ENCODE measurements around the gene ARPIN.
"Not testable (repeated sequence)": the region's sequence is repeated elsewhere in the genome, so short reads cannot be mapped to it uniquely, and the experiment has no call there.

The ARPIN gene

GRCh38 chr15:89878323-89878722, 34.4 kb downstream of the ARPIN start:
- H3K4me3 Mint-ChIP-seq: no peak overlapping the region
- H3K9me3 Mint-ChIP-seq: no peaks in the 10 kb centered on the region
- H3K36me3 Mint-ChIP-seq (ENCODE audit: low read depth): peaks cover 15% of the 10 kb centered on the region
- DNase-seq (ENCODE audit: low spot score): no peak
- peaks cover 4% of the 10 kb centered on the region for H3K4me1 Mint-ChIP-seq (ENCODE audit: low read depth)
- no peaks in the 10 kb centered on the region for H3K27me3 Mint-ChIP-seq (ENCODE audit: low read depth)
- H3K27ac Mint-ChIP-seq: no peak overlapping the region

- Mint-ChIP-seq H3K36me3 (ENCODE audit: low read depth) (peaks cover 13% of the 10 kb centered on the region), H3K27me3 (ENCODE audit: low read depth) (no peaks in the 10 kb centered on the region), H3K4me1 (ENCODE audit: low read depth) (peaks cover 4% of the 10 kb centered on the region), H3K9me3 (no peaks in the 10 kb centered on the region), H3K27ac (no peak overlapping the region), H3K4me3 (no peak overlapping the region)
- no peak for DNase-seq (ENCODE audit: low spot score)
Measured at GRCh38 chr15:89877083-89877425, 35.7 kb downstream of the ARPIN start.

DNA sequence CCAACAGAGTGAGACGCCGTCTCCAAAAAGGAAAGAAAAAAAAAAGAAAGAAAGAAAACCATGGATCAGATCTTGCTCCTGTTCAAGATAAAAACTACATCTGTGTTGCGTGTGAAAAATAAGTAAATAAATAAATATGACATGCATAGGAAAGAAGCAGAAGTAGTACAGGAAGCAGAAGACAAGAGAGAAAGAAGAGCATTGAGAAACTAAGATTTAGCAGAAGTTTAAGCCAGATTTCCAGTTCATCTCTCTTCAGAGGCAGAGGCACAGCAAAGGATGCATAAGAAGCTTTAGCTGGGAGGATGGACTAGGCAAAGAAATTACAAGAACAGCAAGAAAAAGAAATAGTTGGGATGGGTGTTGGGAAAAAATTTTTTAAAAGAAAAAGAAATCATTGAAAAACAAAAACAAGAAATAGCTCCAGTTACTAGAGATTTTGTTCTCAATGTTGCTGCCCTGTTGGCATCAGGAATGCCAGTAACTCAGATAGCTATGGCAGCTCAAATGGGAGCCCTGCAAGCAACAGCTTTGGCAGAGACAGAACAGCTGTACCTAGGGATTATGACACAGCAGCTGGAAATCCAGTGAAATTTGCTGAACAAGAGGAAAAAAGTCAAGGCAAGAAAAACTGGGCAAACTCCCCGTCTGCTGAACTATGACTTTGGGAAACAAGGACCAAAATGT, 36.2 kb downstream of the ARPIN start:
- Mint-ChIP-seq H3K4me1 (ENCODE audit: low read depth) (peaks cover 4% of the 10 kb centered on the region), H3K27ac (no peak overlapping the region), H3K9me3 (no peaks in the 10 kb centered on the region), H3K4me3 (no peak overlapping the region), H3K36me3 (ENCODE audit: low read depth) (peaks cover 13% of the 10 kb centered on the region), H3K27me3 (ENCODE audit: low read depth) (no peaks in the 10 kb centered on the region)
- no peak for DNase-seq (ENCODE audit: low spot score)

DNA sequence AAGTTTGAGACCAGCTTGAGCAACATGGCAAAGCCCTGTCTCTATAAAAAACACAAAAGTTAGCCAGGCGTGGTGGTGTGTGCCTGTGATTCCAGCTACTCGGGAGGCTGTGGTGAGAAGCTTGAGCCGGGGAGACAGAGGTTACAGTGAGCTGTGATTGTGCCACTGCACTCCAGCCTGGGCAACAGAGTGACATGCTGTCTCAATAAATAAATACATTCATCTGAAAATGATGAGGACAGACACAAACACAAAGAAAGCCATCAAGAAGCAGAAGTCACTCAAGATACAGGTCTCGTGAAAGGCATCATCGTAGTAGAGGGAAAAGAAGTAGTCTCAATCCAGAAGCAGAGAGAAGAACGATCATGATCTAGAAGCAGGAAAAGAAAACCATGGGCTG, 37.0 kb downstream of the ARPIN start:
- H3K27me3 Mint-ChIP-seq (ENCODE audit: low read depth): no peaks in the 10 kb centered on the region
- no peak overlapping the region for H3K4me3 Mint-ChIP-seq
- H3K9me3 Mint-ChIP-seq: no peaks in the 10 kb centered on the region
- H3K27ac Mint-ChIP-seq: no peak overlapping the region
- peaks cover 4% of the 10 kb centered on the region for H3K4me1 Mint-ChIP-seq (ENCODE audit: low read depth)
- H3K36me3 Mint-ChIP-seq (ENCODE audit: low read depth): peaks cover 13% of the 10 kb centered on the region
- no peak for DNase-seq (ENCODE audit: low spot score)

- peaks cover 19% of the 10 kb centered on the region for H3K36me3 Mint-ChIP-seq (ENCODE audit: low read depth)
- H3K4me3 Mint-ChIP-seq: no peak overlapping the region
- DNase-seq (ENCODE audit: low spot score): peak; percentile 71
- H3K4me1 Mint-ChIP-seq (ENCODE audit: low read depth): peaks cover 4% of the 10 kb centered on the region
- H3K27me3 Mint-ChIP-seq (ENCODE audit: low read depth): no peaks in the 10 kb centered on the region
- peak overlapping the region; percentile 22 for H3K27ac Mint-ChIP-seq
- no peaks in the 10 kb centered on the region for H3K9me3 Mint-ChIP-seq
Measured at GRCh38 chr15:89874926-89875564, 37.7 kb downstream of the ARPIN start.

- Mint-ChIP-seq H3K36me3 (ENCODE audit: low read depth) (peaks cover 20% of the 10 kb centered on the region), H3K27me3 (ENCODE audit: low read depth) (no peaks in the 10 kb centered on the region), H3K4me3 (no peak overlapping the region), H3K4me1 (ENCODE audit: low read depth) (peaks cover 4% of the 10 kb centered on the region), H3K27ac (no peak overlapping the region), H3K9me3 (no peaks in the 10 kb centered on the region)
- no peak for DNase-seq (ENCODE audit: low spot score)
Measured at GRCh38 chr15:89870688-89871288, 42.0 kb downstream of the ARPIN start.

- Mint-ChIP-seq H3K4me3 (no peak overlapping the region), H3K27me3 (ENCODE audit: low read depth) (no peaks in the 10 kb centered on the region), H3K9me3 (no peaks in the 10 kb centered on the region), H3K27ac (no peak overlapping the region), H3K4me1 (ENCODE audit: low read depth) (peaks cover under 1% of the 10 kb centered on the region), H3K36me3 (ENCODE audit: low read depth) (peaks cover 18% of the 10 kb centered on the region)
- DNase-seq (ENCODE audit: low spot score): no peak
Measured at GRCh38 chr15:89870006-89870405, 42.7 kb downstream of the ARPIN start.

GRCh38 chr15:89869490-89869889, 43.3 kb downstream of the ARPIN start:
- not testable (repeated sequence) for H3K27me3 Mint-ChIP-seq (ENCODE audit: low read depth); H3K4me3 Mint-ChIP-seq; H3K9me3 Mint-ChIP-seq; H3K4me1 Mint-ChIP-seq (ENCODE audit: low read depth); H3K27ac Mint-ChIP-seq; DNase-seq (ENCODE audit: low spot score)
- peaks cover 17% of the 10 kb centered on the region for H3K36me3 Mint-ChIP-seq (ENCODE audit: low read depth)

DNA sequence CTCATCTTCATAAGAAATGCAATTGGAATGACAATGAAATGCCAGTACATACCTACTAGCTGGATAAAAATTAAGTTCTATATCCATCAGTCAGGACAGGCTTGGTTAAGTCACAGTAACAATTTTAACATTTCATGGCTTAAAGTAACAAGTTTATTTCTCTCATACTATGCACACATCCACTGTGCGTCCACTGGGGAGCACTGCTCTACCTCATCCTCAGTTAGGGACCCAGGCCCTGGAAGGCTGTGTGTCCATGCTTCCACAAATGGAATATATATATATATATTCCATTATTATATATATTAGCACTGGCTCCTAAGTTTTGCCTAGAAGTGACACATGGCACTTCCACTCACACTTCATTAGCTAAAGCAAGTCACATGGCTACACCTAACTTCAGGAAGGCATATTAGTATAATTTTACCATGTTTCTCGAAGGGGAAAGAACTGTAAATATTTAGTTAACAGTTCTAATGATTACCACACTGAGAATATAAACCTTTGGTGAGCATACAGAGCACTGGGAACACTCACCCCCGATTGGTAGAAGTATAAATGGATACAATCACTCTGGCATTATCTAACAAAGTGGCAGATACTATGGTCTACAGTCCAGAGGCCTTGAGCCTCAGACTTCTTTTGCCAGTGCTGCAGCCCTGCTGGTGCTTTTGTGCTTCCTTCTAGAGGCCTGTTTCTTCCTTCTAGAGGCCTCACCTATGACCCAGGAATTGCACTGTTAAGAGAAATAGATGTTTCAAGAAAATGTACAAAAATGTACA, 47.6 kb downstream of the ARPIN start:
- no peaks in the 10 kb centered on the region for H3K27me3 Mint-ChIP-seq (ENCODE audit: low read depth)
- no peak overlapping the region for H3K27ac Mint-ChIP-seq
- H3K9me3 Mint-ChIP-seq: no peaks in the 10 kb centered on the region
- peaks cover 18% of the 10 kb centered on the region for H3K36me3 Mint-ChIP-seq (ENCODE audit: low read depth)
- no peak for DNase-seq (ENCODE audit: low spot score)
- H3K4me1 Mint-ChIP-seq (ENCODE audit: low read depth): peaks cover 8% of the 10 kb centered on the region
- H3K4me3 Mint-ChIP-seq: no peak overlapping the region

GRCh38 chr15:89863918-89864317, 48.8 kb downstream of the ARPIN start:
- no peak for DNase-seq (ENCODE audit: low spot score)
- H3K27ac Mint-ChIP-seq: no peak overlapping the region
- H3K27me3 Mint-ChIP-seq (ENCODE audit: low read depth): no peaks in the 10 kb centered on the region
- H3K36me3 Mint-ChIP-seq (ENCODE audit: low read depth): peaks cover 14% of the 10 kb centered on the region
- no peak overlapping the region for H3K4me3 Mint-ChIP-seq
- peaks cover 8% of the 10 kb centered on the region for H3K4me1 Mint-ChIP-seq (ENCODE audit: low read depth)
- H3K9me3 Mint-ChIP-seq: no peaks in the 10 kb centered on the region

DNA sequence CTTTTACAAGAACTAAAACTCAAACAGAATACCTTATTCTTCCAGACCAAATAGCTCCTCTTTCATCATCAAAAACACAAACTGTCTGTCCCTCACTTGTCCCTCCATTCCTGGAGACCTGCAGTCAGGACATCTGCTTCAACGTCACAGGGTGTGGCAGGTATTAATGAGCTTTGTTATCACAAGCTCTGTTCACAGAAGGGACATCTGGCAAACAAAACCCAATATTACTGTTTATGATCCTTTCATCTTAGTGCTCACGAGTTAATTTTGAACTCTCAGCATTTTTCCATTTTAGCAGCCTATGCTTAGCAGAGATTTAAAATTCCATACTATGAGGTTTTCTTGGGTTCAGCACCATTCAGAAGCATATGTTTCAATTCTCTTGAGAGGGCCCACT, 51.9 kb downstream of the ARPIN start:
- Mint-ChIP-seq H3K27ac (peak overlapping the region; percentile 13), H3K27me3 (ENCODE audit: low read depth) (no peaks in the 10 kb centered on the region), H3K36me3 (ENCODE audit: low read depth) (peaks cover 23% of the 10 kb centered on the region), H3K4me3 (no peak overlapping the region), H3K9me3 (no peaks in the 10 kb centered on the region), H3K4me1 (ENCODE audit: low read depth) (peaks cover 8% of the 10 kb centered on the region)
- DNase-seq (ENCODE audit: low spot score): no peak

GRCh38 chr15:89860431-89860830, 52.3 kb downstream of the ARPIN start:
- no peak for DNase-seq (ENCODE audit: low spot score)
- Mint-ChIP-seq H3K4me1 (ENCODE audit: low read depth) (peaks cover 8% of the 10 kb centered on the region), H3K9me3 (no peaks in the 10 kb centered on the region), H3K36me3 (ENCODE audit: low read depth) (peaks cover 21% of the 10 kb centered on the region), H3K27ac (no peak overlapping the region), H3K27me3 (ENCODE audit: low read depth) (no peaks in the 10 kb centered on the region), H3K4me3 (peak overlapping the region; percentile 7)

DNA sequence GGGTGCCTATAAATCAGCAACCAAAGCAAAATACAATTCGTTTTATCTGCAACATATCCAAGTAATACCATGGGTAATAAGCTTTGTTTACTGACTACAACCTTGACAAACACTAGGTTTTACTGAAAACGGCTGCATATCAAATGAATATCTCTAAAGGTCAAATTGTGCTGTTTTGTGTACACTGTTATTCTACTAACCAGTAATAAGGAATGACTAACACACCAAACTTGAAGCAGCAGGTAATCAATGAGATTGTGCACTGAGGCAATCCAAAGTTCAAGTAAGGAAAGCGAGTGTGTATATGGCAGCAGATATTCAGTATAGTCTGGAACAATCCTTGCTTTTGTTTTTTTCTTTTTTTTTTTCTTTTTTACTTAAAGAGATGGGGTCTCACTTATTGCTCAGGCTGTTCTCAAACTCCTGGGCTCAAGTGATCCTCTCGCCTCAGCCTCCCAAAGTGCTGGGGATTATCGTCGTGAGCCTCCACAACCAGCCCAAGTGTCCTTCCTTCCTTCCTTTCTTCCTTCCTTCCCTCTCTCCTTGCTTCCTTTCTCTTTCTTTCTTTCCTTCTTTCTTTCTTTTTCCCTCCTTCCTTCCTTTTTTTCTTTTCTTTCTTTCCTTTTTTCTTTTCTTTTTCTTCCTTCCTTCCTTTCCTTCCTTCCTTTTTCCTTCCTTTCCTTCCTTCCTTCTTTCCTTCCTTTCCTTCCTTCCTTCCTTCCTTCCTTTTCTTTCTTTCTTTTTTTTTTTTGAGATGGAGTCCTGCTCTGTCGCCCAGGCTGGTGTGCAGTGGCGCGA, 53.9 kb downstream of the ARPIN start:
- H3K4me1 Mint-ChIP-seq (ENCODE audit: low read depth): peaks cover 8% of the 10 kb centered on the region
- peaks cover 21% of the 10 kb centered on the region for H3K36me3 Mint-ChIP-seq (ENCODE audit: low read depth)
- H3K27ac Mint-ChIP-seq: peak overlapping the region; percentile 18
- H3K4me3 Mint-ChIP-seq: no peak overlapping the region
- DNase-seq (ENCODE audit: low spot score): no peak
- no peaks in the 10 kb centered on the region for H3K9me3 Mint-ChIP-seq
- no peaks in the 10 kb centered on the region for H3K27me3 Mint-ChIP-seq (ENCODE audit: low read depth)
